Liver (tissue), 9 donors: ENCODE measurements around the gene SPTBN4. TPM values are rescaled to one million over a fixed set of nuclear protein-coding genes. Genes with fewer than 3 reads are reported as not detected.

Experiments used
- DNase-seq: peaks from one replicate; pipeline ENCODE4 v3.0.0-alpha.2; 2017; ENCODE audit warnings: low spot score
- H3K27ac ChIP-seq, 2 donors: one replicate each; pipeline ENCODE4 v1.7.0; 2013; ENCODE audit warnings: inconsistent platforms in 2 of 2, low read length in 2 of 2, control low read depth in 1 of 2, low read depth in 1 of 2, mild to moderate bottlenecking in 1 of 2
- H3K27me3 ChIP-seq, 4 donors: one replicate each; pipeline versions ENCODE4 v1.6.1 to v1.7.0; 2013; ENCODE audit warnings: low read length in 3 of 4, inconsistent platforms in 1 of 4, mild to moderate bottlenecking in 1 of 4, moderate library complexity in 1 of 4; ENCODE audit not compliant: control insufficient read depth in 4 of 4, insufficient read depth in 4 of 4
- H3K36me3 ChIP-seq, 4 donors: one replicate each; pipeline versions ENCODE4 v1.6.1 to v1.7.0; 2013; ENCODE audit warnings: low read length in 3 of 4, mild to moderate bottlenecking in 3 of 4, low read depth in 1 of 4, moderate library complexity in 1 of 4; ENCODE audit not compliant: control insufficient read depth in 4 of 4, insufficient read depth in 3 of 4
- H3K4me1 ChIP-seq, 4 donors: one replicate each; pipeline versions ENCODE4 v1.6.1 to v1.7.0; 2013; ENCODE audit warnings: low read length in 3 of 4, mild to moderate bottlenecking in 3 of 4, moderate library complexity in 1 of 4; ENCODE audit not compliant: control insufficient read depth in 4 of 4, insufficient read depth in 4 of 4
- H3K4me3 ChIP-seq, 3 donors: one replicate each; pipeline versions ENCODE4 v1.6.1 to v1.7.0; 2013; ENCODE audit warnings: low read length in 3 of 3, control low read depth in 1 of 3, low read depth in 1 of 3, mild to moderate bottlenecking in 1 of 3
- H3K9ac ChIP-seq, 2 donors: one replicate each; pipeline ENCODE4 v1.7.0; 2013; ENCODE audit warnings: low read length in 2 of 2, mild to moderate bottlenecking in 2 of 2, moderate library complexity in 2 of 2, control low read depth in 1 of 2, low read depth in 1 of 2
- H3K9me3 ChIP-seq, 4 donors: one replicate each; pipeline versions ENCODE4 v1.6.1 to v1.7.0; 2013; ENCODE audit warnings: low read length in 3 of 4; ENCODE audit not compliant: control insufficient read depth in 4 of 4
- EGR1 ChIP-seq, 2 donors: IDR thresholded peaks; 2 replicates each; pipeline ENCODE4 v1.6.1; 2016 to 2018; ENCODE audit warnings: antibody characterized with exemption in 2 of 2, low read depth in 2 of 2
- FOXA1 ChIP-seq: IDR thresholded peaks from 2 replicates; pipeline ENCODE4 v1.6.1; 2016; ENCODE audit warnings: antibody characterized with exemption
- GABPA ChIP-seq, 2 donors: IDR thresholded peaks in 1 of 2; conservative IDR thresholded peaks in 1 of 2; 2 replicates each; pipeline ENCODE4 v1.6.1; 2016; ENCODE audit warnings: antibody characterized with exemption in 2 of 2, mild to moderate bottlenecking in 1 of 2, moderate library complexity in 1 of 2
- HNF4A ChIP-seq, 2 donors: conservative IDR thresholded peaks; 2 replicates each; pipeline ENCODE4 v1.6.1; 2016; ENCODE audit warnings: antibody characterized with exemption in 2 of 2, mild to moderate bottlenecking in 2 of 2
- HNF4G ChIP-seq: IDR thresholded peaks from 2 replicates; pipeline ENCODE4 v1.6.1; 2016; ENCODE audit warnings: antibody characterized with exemption
- JUND ChIP-seq, 2 donors: IDR thresholded peaks; 2 replicates each; pipeline ENCODE4 v1.6.1; 2016; ENCODE audit warnings: antibody characterized with exemption in 2 of 2
- RAD21 ChIP-seq, 2 donors: IDR thresholded peaks; 2 replicates each; pipeline ENCODE4 v1.6.1; 2016; ENCODE audit warnings: antibody characterized with exemption in 2 of 2, mild to moderate bottlenecking in 2 of 2
- RXRA ChIP-seq, 2 donors: IDR thresholded peaks; 2 replicates each; pipeline ENCODE4 v1.6.1; 2017 to 2018; ENCODE audit warnings: antibody characterized with exemption in 2 of 2, mild to moderate bottlenecking in 1 of 2
- SP1 ChIP-seq: IDR thresholded peaks from 2 replicates; pipeline ENCODE4 v1.6.1; 2018; ENCODE audit warnings: antibody characterized with exemption, mild to moderate bottlenecking
- YY1 ChIP-seq: IDR thresholded peaks from 2 replicates; pipeline ENCODE4 v1.6.1; 2016; ENCODE audit warnings: antibody characterized with exemption, mild to moderate bottlenecking
- WGBS: extraction: QIAGEN DNeasy Blood & Tissue Kit; methylation state at CpG from one replicate; pipeline ENCODE4 v1.1.7; 2013; 5-methylcytosine and 5-hydroxymethylcytosine counted together
- polyA plus RNA-seq, 2 donors: library from polyadenylated mRNA; stranded (reverse) in 1 of 2; unstranded in 1 of 2; fragments of 200-250 nt in 1 of 2; fragments of >200 nt in 1 of 2; fragmentation: Nextera tagmentation in 1 of 2; extraction: Ambion mirVana in 1 of 2; gene quantifications; one replicate each; pipeline versions ENCODE4 v1.2.1 to v1.2.3, GENCODE V29; 2013 to 2015
- total RNA-seq, 2 donors: library from RNA; depleted of rRNA; stranded (reverse); fragments of >200 nt; gene quantifications; one replicate each; pipeline ENCODE4 v1.2.3, GENCODE V29; 2014
- TF ChIP-seq, protein P1 (sequence below): IDR thresholded peaks from 2 replicates; pipeline ENCODE4 v1.6.1; 2016; ENCODE audit warnings: antibody characterized with exemption
- TF ChIP-seq, protein P2 (sequence below): IDR thresholded peaks from 2 replicates; pipeline ENCODE4 v1.6.1; 2016; ENCODE audit warnings: antibody characterized with exemption, mild to moderate bottlenecking
- TF ChIP-seq, protein P3 (sequence below): IDR thresholded peaks from 2 replicates; pipeline ENCODE4 v1.6.1; 2016; ENCODE audit warnings: antibody characterized with exemption
- TF ChIP-seq, protein P4 (sequence below): IDR thresholded peaks from 2 replicates; pipeline ENCODE4 v1.6.1; 2016; ENCODE audit warnings: antibody characterized with exemption
- donor health status: healthy.
- donor health status: healthy.
- donor health status: healthy.
- donor health status: healthy.
- donor health status: healthy.

Gene SPTBN4
- total and polyA plus RNA-seq, 4 donors, result 0.13 to 1.1 (median 0.62) TPM

DNA sequence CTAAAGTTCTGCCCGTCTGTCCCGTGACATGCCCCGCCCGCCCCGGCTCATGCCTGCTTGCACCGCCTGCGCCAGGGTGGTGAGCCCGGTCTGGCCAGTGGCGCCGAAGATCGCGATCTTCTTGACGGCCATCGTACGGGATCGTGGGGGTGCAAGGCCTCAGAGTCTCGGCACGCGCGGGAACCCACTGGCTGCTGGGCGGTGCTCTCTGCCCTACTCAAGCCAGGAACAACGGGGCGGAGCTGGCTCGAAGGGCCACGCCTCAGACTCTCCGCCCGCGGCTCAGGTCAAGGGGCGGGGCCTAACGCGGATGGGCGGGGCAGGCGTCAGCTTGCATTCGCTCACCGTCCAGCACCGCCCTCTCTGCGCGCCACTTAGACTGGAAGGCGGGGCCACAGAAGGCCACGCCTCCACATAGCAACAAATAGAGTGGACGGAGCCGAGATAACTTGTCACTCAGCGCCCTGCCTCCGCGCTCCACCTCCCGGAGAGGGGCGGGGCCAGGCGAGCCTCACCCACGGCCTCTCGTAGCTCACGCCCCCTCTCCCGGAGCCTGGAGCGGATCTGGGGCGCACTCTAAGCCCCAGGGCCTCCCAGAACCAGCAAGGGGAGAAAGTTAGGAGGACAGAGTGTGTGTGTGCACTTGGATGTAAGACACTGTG lies 1.1 kb upstream of the SPTBN4 start, which contains the start of gene BLVRB:
BLVRB (minus strand) TSS at position 189 of the 662 bp plus-strand sequence; CDS start at position 132, 57 bp downstream.
- TF ChIP-seq SP1, result peak; percentile 93
- TF ChIP-seq HNF4A (conservative IDR thresholded peaks at IDR 0.05), result peak; percentile 3 to 37
- peak; percentile 81 for TF ChIP-seq YY1
- TF ChIP-seq, protein P1, sequence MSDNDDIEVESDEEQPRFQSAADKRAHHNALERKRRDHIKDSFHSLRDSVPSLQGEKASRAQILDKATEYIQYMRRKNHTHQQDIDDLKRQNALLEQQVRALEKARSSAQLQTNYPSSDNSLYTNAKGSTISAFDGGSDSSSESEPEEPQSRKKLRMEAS, result peak; percentile 59
- no peak for TF ChIP-seq HNF4G
- TF ChIP-seq, protein P2, sequence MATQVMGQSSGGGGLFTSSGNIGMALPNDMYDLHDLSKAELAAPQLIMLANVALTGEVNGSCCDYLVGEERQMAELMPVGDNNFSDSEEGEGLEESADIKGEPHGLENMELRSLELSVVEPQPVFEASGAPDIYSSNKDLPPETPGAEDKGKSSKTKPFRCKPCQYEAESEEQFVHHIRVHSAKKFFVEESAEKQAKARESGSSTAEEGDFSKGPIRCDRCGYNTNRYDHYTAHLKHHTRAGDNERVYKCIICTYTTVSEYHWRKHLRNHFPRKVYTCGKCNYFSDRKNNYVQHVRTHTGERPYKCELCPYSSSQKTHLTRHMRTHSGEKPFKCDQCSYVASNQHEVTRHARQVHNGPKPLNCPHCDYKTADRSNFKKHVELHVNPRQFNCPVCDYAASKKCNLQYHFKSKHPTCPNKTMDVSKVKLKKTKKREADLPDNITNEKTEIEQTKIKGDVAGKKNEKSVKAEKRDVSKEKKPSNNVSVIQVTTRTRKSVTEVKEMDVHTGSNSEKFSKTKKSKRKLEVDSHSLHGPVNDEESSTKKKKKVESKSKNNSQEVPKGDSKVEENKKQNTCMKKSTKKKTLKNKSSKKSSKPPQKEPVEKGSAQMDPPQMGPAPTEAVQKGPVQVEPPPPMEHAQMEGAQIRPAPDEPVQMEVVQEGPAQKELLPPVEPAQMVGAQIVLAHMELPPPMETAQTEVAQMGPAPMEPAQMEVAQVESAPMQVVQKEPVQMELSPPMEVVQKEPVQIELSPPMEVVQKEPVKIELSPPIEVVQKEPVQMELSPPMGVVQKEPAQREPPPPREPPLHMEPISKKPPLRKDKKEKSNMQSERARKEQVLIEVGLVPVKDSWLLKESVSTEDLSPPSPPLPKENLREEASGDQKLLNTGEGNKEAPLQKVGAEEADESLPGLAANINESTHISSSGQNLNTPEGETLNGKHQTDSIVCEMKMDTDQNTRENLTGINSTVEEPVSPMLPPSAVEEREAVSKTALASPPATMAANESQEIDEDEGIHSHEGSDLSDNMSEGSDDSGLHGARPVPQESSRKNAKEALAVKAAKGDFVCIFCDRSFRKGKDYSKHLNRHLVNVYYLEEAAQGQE, result peak; percentile 72
- TF ChIP-seq EGR1 (IDR thresholded peaks at IDR 0.05; ENCODE audit: low read depth in 2 of 2), result peak in 1 of 2 donors; percentile 45
- TF ChIP-seq JUND (IDR thresholded peaks at IDR 0.05), result peak in 1 of 2 donors; percentile 40
- TF ChIP-seq, protein P3, sequence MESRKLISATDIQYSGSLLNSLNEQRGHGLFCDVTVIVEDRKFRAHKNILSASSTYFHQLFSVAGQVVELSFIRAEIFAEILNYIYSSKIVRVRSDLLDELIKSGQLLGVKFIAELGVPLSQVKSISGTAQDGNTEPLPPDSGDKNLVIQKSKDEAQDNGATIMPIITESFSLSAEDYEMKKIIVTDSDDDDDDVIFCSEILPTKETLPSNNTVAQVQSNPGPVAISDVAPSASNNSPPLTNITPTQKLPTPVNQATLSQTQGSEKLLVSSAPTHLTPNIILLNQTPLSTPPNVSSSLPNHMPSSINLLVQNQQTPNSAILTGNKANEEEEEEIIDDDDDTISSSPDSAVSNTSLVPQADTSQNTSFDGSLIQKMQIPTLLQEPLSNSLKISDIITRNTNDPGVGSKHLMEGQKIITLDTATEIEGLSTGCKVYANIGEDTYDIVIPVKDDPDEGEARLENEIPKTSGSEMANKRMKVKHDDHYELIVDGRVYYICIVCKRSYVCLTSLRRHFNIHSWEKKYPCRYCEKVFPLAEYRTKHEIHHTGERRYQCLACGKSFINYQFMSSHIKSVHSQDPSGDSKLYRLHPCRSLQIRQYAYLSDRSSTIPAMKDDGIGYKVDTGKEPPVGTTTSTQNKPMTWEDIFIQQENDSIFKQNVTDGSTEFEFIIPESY, result peak; percentile 95
- TF ChIP-seq RXRA (IDR thresholded peaks at IDR 0.05), result peak in 1 of 2 donors; percentile 52
- TF ChIP-seq GABPA (IDR thresholded peaks at IDR 0.05 in 1 of 2, conservative IDR thresholded peaks at IDR 0.05 in 1 of 2), result no peak
- TF ChIP-seq, protein P4, sequence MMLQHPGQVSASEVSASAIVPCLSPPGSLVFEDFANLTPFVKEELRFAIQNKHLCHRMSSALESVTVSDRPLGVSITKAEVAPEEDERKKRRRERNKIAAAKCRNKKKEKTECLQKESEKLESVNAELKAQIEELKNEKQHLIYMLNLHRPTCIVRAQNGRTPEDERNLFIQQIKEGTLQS, result no peak
- TF ChIP-seq FOXA1, result no peak
- TF ChIP-seq RAD21 (IDR thresholded peaks at IDR 0.05), result peak; percentile 16 to 43
- DNase-seq, result peak; percentile 100
- H3K4me3 ChIP-seq, result peak within 1 kb of the TSS; percentile 65 to 75 (median 73)
- peaks cover 5 to 51% (median 36%) of the 10 kb centered on the region in 4 donors for H3K4me1 ChIP-seq
- H3K9ac ChIP-seq, result peak within 1 kb of the TSS; percentile 51 to 68
- H3K27me3 ChIP-seq, result no peaks in the 10 kb centered on the region
- H3K27ac ChIP-seq, result peak within 1 kb of the TSS; percentile 92 to 96
- under 1% methylated on average over 54 of the region's 54 CpGs for WGBS
- no peaks in the 10 kb centered on the region for H3K9me3 ChIP-seq
- no peaks in the 10 kb centered on the region for H3K36me3 ChIP-seq

DNA sequence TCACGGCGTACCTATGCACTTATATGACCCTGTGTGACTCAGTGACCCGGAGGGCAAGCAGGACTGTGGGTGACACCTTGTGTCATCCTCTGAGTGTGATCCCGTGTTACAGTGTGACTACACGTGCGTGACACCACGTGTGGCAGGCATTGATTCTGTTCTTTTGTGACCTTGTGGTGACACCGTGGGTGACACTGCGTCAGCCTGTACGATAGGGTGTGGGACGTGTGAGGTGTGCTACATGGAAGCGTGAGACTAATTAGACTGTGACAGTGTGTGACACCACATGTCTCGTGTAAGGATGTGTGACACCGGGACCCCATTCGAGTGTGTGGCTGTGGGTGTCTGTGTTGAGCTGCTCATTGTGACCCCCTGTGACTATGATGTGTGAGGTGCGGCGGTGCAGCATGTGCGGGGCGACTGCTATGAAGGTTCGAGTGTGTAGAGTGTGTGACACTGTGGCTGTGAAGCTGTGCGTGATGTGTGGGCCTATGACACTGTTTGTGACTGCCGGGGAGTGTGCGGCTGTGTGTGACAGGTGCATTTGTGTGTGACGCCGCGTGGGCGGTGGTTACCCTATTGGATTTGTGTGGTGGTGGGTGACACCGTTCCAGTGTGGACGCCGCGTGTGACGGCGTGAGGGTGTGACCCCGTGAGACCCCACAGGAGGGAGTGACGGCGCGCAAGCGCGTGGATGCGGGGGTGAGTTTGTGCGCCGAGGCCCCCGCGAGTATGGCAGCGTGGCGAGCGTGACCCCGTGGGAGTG lies 399 bp upstream of the SPTBN4 start:
- Histone ChIP-seq H3K4me3 (peak overlapping the region; percentile 37 to 61 (median 60)), H3K9ac (no peak overlapping the region), H3K27me3 (no peaks in the 10 kb centered on the region), H3K27ac (peak overlapping the region; percentile 58 to 96), H3K9me3 (no peaks in the 10 kb centered on the region), H3K36me3 (no peaks in the 10 kb centered on the region), H3K4me1 (peaks cover 5 to 46% (median 31%) of the 10 kb centered on the region in 4 donors)
- DNase-seq, result no peak
- TF ChIP-seq, protein P4, result no peak
- TF ChIP-seq HNF4G (no peak), RXRA (IDR thresholded peaks at IDR 0.05) (peak; percentile 47 to 80), FOXA1 (no peak), HNF4A (conservative IDR thresholded peaks at IDR 0.05) (peak in 1 of 2 donors; percentile 23)
- WGBS, result 19% methylated on average over 48 of the region's 48 CpGs
